Measurements from ENCODE around the gene DDAH2.

DNA sequence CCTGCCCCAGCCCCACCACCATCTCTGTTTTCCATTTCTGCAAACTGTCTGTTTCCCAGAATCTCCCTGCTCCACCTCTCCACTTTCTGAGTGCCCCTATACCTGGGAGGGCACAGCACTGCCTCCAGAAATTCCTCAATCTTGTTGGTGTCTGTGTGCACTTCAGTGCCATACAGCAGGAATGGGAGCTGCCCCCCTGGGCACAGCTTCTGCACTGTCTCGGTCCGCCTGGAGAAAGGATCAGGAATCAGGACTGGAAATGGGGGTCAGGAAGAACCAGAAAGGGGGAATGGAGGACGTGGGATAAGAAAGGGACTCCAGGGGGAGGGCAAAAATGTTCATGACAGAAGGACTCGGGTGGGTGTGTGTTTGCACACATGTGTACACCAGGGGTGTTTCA, 4.6 kb upstream of the DDAH2 start:
- TF ChIP-seq RAD21 (IDR thresholded peaks at IDR 0.05; ENCODE audit: low read depth), result no peak
- no peak for TF ChIP-seq CEBPB (IDR thresholded peaks at IDR 0.05)
- TF ChIP-seq TAF1 (IDR thresholded peaks at IDR 0.05; ENCODE audit: low read depth), result no peak
- TF ChIP-seq, protein P1, sequence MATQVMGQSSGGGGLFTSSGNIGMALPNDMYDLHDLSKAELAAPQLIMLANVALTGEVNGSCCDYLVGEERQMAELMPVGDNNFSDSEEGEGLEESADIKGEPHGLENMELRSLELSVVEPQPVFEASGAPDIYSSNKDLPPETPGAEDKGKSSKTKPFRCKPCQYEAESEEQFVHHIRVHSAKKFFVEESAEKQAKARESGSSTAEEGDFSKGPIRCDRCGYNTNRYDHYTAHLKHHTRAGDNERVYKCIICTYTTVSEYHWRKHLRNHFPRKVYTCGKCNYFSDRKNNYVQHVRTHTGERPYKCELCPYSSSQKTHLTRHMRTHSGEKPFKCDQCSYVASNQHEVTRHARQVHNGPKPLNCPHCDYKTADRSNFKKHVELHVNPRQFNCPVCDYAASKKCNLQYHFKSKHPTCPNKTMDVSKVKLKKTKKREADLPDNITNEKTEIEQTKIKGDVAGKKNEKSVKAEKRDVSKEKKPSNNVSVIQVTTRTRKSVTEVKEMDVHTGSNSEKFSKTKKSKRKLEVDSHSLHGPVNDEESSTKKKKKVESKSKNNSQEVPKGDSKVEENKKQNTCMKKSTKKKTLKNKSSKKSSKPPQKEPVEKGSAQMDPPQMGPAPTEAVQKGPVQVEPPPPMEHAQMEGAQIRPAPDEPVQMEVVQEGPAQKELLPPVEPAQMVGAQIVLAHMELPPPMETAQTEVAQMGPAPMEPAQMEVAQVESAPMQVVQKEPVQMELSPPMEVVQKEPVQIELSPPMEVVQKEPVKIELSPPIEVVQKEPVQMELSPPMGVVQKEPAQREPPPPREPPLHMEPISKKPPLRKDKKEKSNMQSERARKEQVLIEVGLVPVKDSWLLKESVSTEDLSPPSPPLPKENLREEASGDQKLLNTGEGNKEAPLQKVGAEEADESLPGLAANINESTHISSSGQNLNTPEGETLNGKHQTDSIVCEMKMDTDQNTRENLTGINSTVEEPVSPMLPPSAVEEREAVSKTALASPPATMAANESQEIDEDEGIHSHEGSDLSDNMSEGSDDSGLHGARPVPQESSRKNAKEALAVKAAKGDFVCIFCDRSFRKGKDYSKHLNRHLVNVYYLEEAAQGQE (IDR thresholded peaks at IDR 0.05; ENCODE audit: low read depth), result no peak
- TF ChIP-seq, protein P2, sequence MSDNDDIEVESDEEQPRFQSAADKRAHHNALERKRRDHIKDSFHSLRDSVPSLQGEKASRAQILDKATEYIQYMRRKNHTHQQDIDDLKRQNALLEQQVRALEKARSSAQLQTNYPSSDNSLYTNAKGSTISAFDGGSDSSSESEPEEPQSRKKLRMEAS (IDR thresholded peaks at IDR 0.05), result no peak
- TF ChIP-seq EP300 (IDR thresholded peaks at IDR 0.05; ENCODE audit: borderline replicate concordance), result no peak
- no peak for TF ChIP-seq EGR1 (IDR thresholded peaks at IDR 0.05)
- TF ChIP-seq NFIC (IDR thresholded peaks at IDR 0.05), result no peak
- TF ChIP-seq YY1 (IDR thresholded peaks at IDR 0.05; ENCODE audit: low read depth), result no peak
- no peak for TF ChIP-seq CREB1 (IDR thresholded peaks at IDR 0.05; ENCODE audit: low read depth)
- TF ChIP-seq FOXM1 (IDR thresholded peaks at IDR 0.05; ENCODE audit: borderline replicate concordance, low read depth), result no peak
- TF ChIP-seq TCF12 (IDR thresholded peaks at IDR 0.05; ENCODE audit: low read depth), result no peak
- TF ChIP-seq TEAD4 (IDR thresholded peaks at IDR 0.05), result no peak
- TF ChIP-seq, protein P3, sequence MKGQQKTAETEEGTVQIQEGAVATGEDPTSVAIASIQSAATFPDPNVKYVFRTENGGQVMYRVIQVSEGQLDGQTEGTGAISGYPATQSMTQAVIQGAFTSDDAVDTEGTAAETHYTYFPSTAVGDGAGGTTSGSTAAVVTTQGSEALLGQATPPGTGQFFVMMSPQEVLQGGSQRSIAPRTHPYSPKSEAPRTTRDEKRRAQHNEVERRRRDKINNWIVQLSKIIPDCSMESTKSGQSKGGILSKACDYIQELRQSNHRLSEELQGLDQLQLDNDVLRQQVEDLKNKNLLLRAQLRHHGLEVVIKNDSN (IDR thresholded peaks at IDR 0.05), result no peak

All from Ishikawa (cell line).